ENCODE results near the gene DYSF.

Gene DYSF

GRCh38 chr2:71629771-71630453 is 176.6 kb downstream of the DYSF start:
- in situ Hi-C loops (cut with MboI; ENCODE audit: low sequenced_read_pairs, unreplicated experiment) = no loop called here
- DNase-seq (ENCODE audit: low spot score) = no peak
- TF ChIP-seq CTCF (IDR thresholded peaks at IDR 0.05; ENCODE audit: borderline replicate concordance, control extremely low read depth, extremely low read depth, insufficient read depth, missing control alignments) = no peak

GRCh38 chr2:71630454-71631328 is 177.3 kb downstream of the DYSF start:
- no peak for DNase-seq (ENCODE audit: low spot score)
- no peak for TF ChIP-seq CTCF (IDR thresholded peaks at IDR 0.05; ENCODE audit: borderline replicate concordance, control extremely low read depth, extremely low read depth, insufficient read depth, missing control alignments)
- in situ Hi-C loops (cut with MboI; ENCODE audit: low sequenced_read_pairs, unreplicated experiment) = no loop called here

GRCh38 chr2:71631411-71631931 is 178.1 kb downstream of the DYSF start:
- in situ Hi-C loops (cut with MboI; ENCODE audit: low sequenced_read_pairs, unreplicated experiment) = no loop called here
- DNase-seq (ENCODE audit: low spot score) = no peak
- TF ChIP-seq CTCF (IDR thresholded peaks at IDR 0.05; ENCODE audit: borderline replicate concordance, control extremely low read depth, extremely low read depth, insufficient read depth, missing control alignments) = no peak

- no peak for DNase-seq (ENCODE audit: low spot score)
- no peak for TF ChIP-seq CTCF (IDR thresholded peaks at IDR 0.05; ENCODE audit: borderline replicate concordance, control extremely low read depth, extremely low read depth, insufficient read depth, missing control alignments)
- in situ Hi-C loops (cut with MboI; ENCODE audit: low sequenced_read_pairs, unreplicated experiment) = no loop called here
These were observed 179.7 kb downstream of the DYSF start for GRCh38 chr2:71633086-71633485.

- no peak for TF ChIP-seq CTCF (IDR thresholded peaks at IDR 0.05; ENCODE audit: borderline replicate concordance, control extremely low read depth, extremely low read depth, insufficient read depth, missing control alignments)
- in situ Hi-C loops (cut with MboI; ENCODE audit: low sequenced_read_pairs, unreplicated experiment) = no loop called here
- no peak for DNase-seq (ENCODE audit: low spot score)
These were observed 181.2 kb downstream of the DYSF start for GRCh38 chr2:71634567-71634966.

GRCh38 chr2:71635798-71636197 is 182.4 kb downstream of the DYSF start:
- DNase-seq (ENCODE audit: low spot score) = no peak
- in situ Hi-C loops (cut with MboI; ENCODE audit: low sequenced_read_pairs, unreplicated experiment) = no loop called here
- TF ChIP-seq CTCF (IDR thresholded peaks at IDR 0.05; ENCODE audit: borderline replicate concordance, control extremely low read depth, extremely low read depth, insufficient read depth, missing control alignments) = no peak

Measured in GM13976 (cell line).